H9 (cell line): Measurements from ENCODE around the gene PI16. TPM values are rescaled to one million over a fixed set of nuclear protein-coding genes. Genes with fewer than 3 reads are reported as not detected.

ENCODE experiments used
- DNase-seq: peaks from one replicate; pipeline ENCODE4 v3.0.0-alpha.2; 2017
- H2AFZ ChIP-seq: one replicate; pipeline ENCODE4 v1.6.1; 2013; ENCODE audit warnings: mild to moderate bottlenecking, low read length, control low read depth, moderate library complexity
- H2AK5ac ChIP-seq: 2 replicates; pipeline ENCODE4 v1.6.1; 2013; ENCODE audit warnings: low read length, control low read depth, mixed read lengths; ENCODE audit not compliant: insufficient read length
- H2BK120ac ChIP-seq: one replicate; pipeline ENCODE4 v1.6.1; 2013; ENCODE audit warnings: low read depth, mild to moderate bottlenecking, low read length, control low read depth, inconsistent platforms; ENCODE audit not compliant: poor library complexity, severe bottlenecking
- H2BK12ac ChIP-seq: 2 replicates; pipeline ENCODE4 v1.6.1; 2013; ENCODE audit warnings: low read length, control low read depth, mixed read lengths, low read depth; ENCODE audit not compliant: insufficient read length
- H2BK15ac ChIP-seq: 2 replicates; pipeline ENCODE4 v1.6.1; 2013; ENCODE audit warnings: low read depth, low read length, control low read depth
- H2BK20ac ChIP-seq: one replicate; pipeline ENCODE4 v1.6.1; 2013; ENCODE audit warnings: low read depth, mild to moderate bottlenecking, low read length, control low read depth, inconsistent platforms; ENCODE audit not compliant: poor library complexity, severe bottlenecking
- H2BK5ac ChIP-seq: 2 replicates; pipeline ENCODE4 v1.6.1; 2013; ENCODE audit warnings: low read length, control low read depth, mixed read lengths; ENCODE audit not compliant: insufficient read length
- H3K14ac ChIP-seq: 2 replicates; pipeline ENCODE4 v1.6.1; 2013; ENCODE audit warnings: low read length, control low read depth; ENCODE audit not compliant: insufficient read depth
- H3K18ac ChIP-seq: 2 replicates; pipeline ENCODE4 v1.6.1; 2013; ENCODE audit warnings: low read depth, mild to moderate bottlenecking, mixed read lengths, low read length, control low read depth; ENCODE audit not compliant: insufficient read length
- H3K23ac ChIP-seq: 2 replicates; pipeline ENCODE4 v1.6.1; 2013; ENCODE audit warnings: low read length, control low read depth, mixed read lengths, low read depth; ENCODE audit not compliant: insufficient read length
- H3K23me2 ChIP-seq: 2 replicates; pipeline ENCODE4 v1.6.1; 2013; ENCODE audit warnings: low read depth, mild to moderate bottlenecking, mixed read lengths, low read length, control low read depth; ENCODE audit not compliant: insufficient read length, poor library complexity, severe bottlenecking
- H3K27ac ChIP-seq: 2 replicates; pipeline ENCODE4 v1.5.1; 2013; ENCODE audit warnings: low read length, control low read depth, mixed read lengths, low read depth; ENCODE audit not compliant: insufficient read length
- H3K27me3 ChIP-seq: 2 replicates; pipeline ENCODE4 v1.6.1; 2013; ENCODE audit warnings: low read length, control low read depth, inconsistent platforms; ENCODE audit not compliant: insufficient read depth
- H3K4ac ChIP-seq: 2 replicates; pipeline ENCODE4 v1.6.1; 2013; ENCODE audit warnings: low read depth, mild to moderate bottlenecking, control low read depth, inconsistent platforms, low read length, moderate library complexity
- H3K4me1 ChIP-seq: 2 replicates; pipeline ENCODE4 v1.6.1; 2013; ENCODE audit warnings: low read length, control low read depth, inconsistent platforms; ENCODE audit not compliant: insufficient read depth
- H3K4me2 ChIP-seq: 2 replicates; pipeline ENCODE4 v1.6.1; 2013; ENCODE audit warnings: low read length, control low read depth, mixed read lengths; ENCODE audit not compliant: insufficient read length, insufficient read depth
- H3K56ac ChIP-seq: 2 replicates; pipeline ENCODE4 v1.6.1; 2013; ENCODE audit warnings: low read depth, mild to moderate bottlenecking, mixed read lengths, low read length, control low read depth; ENCODE audit not compliant: insufficient read length
- H3K79me1 ChIP-seq: 2 replicates; pipeline ENCODE4 v1.6.1; 2013; ENCODE audit warnings: low read depth, mild to moderate bottlenecking, moderate library complexity, low read length, control low read depth, inconsistent platforms; ENCODE audit not compliant: insufficient read depth, poor library complexity, severe bottlenecking
- H3K79me2 ChIP-seq: 2 replicates; pipeline ENCODE4 v1.6.1; 2013; ENCODE audit warnings: low read length, control low read depth, inconsistent platforms; ENCODE audit not compliant: insufficient read depth
- H3K9ac ChIP-seq: 2 replicates; pipeline ENCODE4 v1.6.1; 2013; ENCODE audit warnings: low read length, control low read depth, mixed read lengths; ENCODE audit not compliant: insufficient read length; ENCODE audit errors: extremely low read depth
- H3K9me3 ChIP-seq: one replicate; pipeline ENCODE4 v1.6.1; 2013; ENCODE audit warnings: low read depth, low read length, inconsistent platforms; ENCODE audit not compliant: control insufficient read depth
- H3T11ph ChIP-seq: one replicate; pipeline ENCODE4 v1.6.1; 2013; ENCODE audit warnings: mild to moderate bottlenecking, low read length, control low read depth, inconsistent platforms
- H4K20me1 ChIP-seq: one replicate; pipeline ENCODE4 v1.6.1; 2013; ENCODE audit not compliant: control insufficient read depth, insufficient read length, insufficient read depth
- H4K5ac ChIP-seq: 2 replicates; pipeline ENCODE4 v1.6.1; 2013; ENCODE audit warnings: low read depth, mild to moderate bottlenecking, mixed read lengths, low read length, control low read depth; ENCODE audit not compliant: insufficient read length
- H4K8ac ChIP-seq: replicated peaks from 2 replicates; pipeline ENCODE4 v1.6.1; 2013; ENCODE audit warnings: low read length, control low read depth, mixed read lengths, low read depth; ENCODE audit not compliant: insufficient read length
- H4K91ac ChIP-seq: 2 replicates; pipeline ENCODE4 v1.6.1; 2013; ENCODE audit warnings: low read depth, mild to moderate bottlenecking, moderate library complexity, mixed read lengths, low read length, control low read depth; ENCODE audit not compliant: insufficient read length
- H3K27ac Mint-ChIP-seq, 3 experiments: 2 replicates in 2 of 3; 3 replicates in 1 of 3; pipeline ENCODE4 v1.8.0; 2020 to 2021; ENCODE audit warnings: mixed read lengths in 3 of 3, mild to moderate bottlenecking in 1 of 3, moderate library complexity in 1 of 3
- H3K27me3 Mint-ChIP-seq: 2 replicates; pipeline ENCODE4 v1.8.0; 2021; ENCODE audit warnings: low read depth, mild to moderate bottlenecking, moderate library complexity, mixed read lengths
- H3K36me3 Mint-ChIP-seq, 3 experiments: 2 replicates in 2 of 3; 3 replicates in 1 of 3; pipeline ENCODE4 v1.8.0; 2020 to 2021; ENCODE audit warnings: low read depth in 3 of 3, mixed read lengths in 3 of 3; ENCODE audit not compliant: insufficient read depth in 1 of 3
- H3K4me1 Mint-ChIP-seq, 2 experiments: 2 replicates each; pipeline ENCODE4 v1.8.0; 2020; ENCODE audit warnings: mixed read lengths in 2 of 2
- H3K4me3 Mint-ChIP-seq, 2 experiments: 2 replicates in 1 of 2; 3 replicates in 1 of 2; pipeline ENCODE4 v1.8.0; 2020 to 2021; ENCODE audit warnings: mild to moderate bottlenecking in 2 of 2, mixed read lengths in 2 of 2, moderate library complexity in 1 of 2
- H3K9me3 Mint-ChIP-seq, 2 experiments: 2 replicates in 1 of 2; 3 replicates in 1 of 2; pipeline ENCODE4 v1.8.0; 2020; ENCODE audit warnings: mild to moderate bottlenecking in 2 of 2, mixed read lengths in 2 of 2, moderate library complexity in 1 of 2
- WGBS: extraction: QIAGEN DNeasy Blood & Tissue Kit; methylation state at CpG from one replicate; pipeline ENCODE4 v1.1.7; 2013; ENCODE audit warnings: missing lambda C conversion rate, low lambda C conversion rate, mixed read lengths; ENCODE audit not compliant: insufficient read length; ENCODE audit errors: extremely low coverage; 5-methylcytosine and 5-hydroxymethylcytosine counted together
- total RNA-seq: library from RNA; stranded (reverse); gene quantifications from 2 replicates; pipeline ENCODE4 v1.2.1, GENCODE V29; 2021
- TF ChIP-seq, protein P1 (sequence below): fragments of 200-600 bp; sonication (generic); conservative IDR thresholded peaks from 3 replicates; pipeline ENCODE4 v1.8.0; 2021; ENCODE audit warnings: antibody characterized with exemption, mild to moderate bottlenecking

The PI16 gene
- total RNA-seq, 1 experiment from 2014 or later, result not detected

DNA sequence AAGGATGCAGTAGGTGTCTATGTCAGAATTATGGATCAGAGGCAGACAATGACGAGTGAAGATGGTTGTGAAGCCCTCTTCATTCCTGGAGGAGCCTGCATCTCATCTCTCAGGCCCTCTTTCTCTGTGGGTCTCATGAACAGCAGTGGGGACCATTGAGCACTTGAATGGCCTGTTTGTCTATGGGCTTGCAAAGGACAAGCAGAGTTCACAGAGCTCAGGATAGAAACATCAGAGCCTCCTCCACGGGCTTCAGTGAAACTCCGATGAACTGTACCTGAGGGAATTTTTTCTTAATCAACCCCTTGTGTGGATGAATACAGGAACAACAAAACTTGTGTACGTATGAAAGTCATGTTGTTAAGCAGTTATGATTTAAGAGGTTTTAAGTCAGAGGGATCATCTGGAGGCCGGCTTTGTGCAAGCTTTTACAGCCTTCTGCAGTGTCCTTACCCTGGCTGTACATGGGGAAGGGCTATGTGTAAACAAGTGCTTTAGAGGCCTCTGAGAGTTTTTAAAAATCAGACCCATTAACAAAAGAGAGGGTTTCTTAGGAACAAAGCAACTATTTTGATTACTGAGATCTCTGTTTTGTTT, 29.7 kb upstream of the PI16 start:
- WGBS, result no CpG with 5 or more reads among the region's 5 CpGs

More for the DNA sequence above, 29.7 kb upstream of the PI16 start:
- DNase-seq, result no peak
- TF ChIP-seq, protein P1, sequence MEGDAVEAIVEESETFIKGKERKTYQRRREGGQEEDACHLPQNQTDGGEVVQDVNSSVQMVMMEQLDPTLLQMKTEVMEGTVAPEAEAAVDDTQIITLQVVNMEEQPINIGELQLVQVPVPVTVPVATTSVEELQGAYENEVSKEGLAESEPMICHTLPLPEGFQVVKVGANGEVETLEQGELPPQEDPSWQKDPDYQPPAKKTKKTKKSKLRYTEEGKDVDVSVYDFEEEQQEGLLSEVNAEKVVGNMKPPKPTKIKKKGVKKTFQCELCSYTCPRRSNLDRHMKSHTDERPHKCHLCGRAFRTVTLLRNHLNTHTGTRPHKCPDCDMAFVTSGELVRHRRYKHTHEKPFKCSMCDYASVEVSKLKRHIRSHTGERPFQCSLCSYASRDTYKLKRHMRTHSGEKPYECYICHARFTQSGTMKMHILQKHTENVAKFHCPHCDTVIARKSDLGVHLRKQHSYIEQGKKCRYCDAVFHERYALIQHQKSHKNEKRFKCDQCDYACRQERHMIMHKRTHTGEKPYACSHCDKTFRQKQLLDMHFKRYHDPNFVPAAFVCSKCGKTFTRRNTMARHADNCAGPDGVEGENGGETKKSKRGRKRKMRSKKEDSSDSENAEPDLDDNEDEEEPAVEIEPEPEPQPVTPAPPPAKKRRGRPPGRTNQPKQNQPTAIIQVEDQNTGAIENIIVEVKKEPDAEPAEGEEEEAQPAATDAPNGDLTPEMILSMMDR, result no peak
- H3K36me3 Mint-ChIP-seq, result no peaks in the 10 kb centered on the region; a peak in 1 of 7 replicates
- Histone ChIP-seq H4K91ac (no peak overlapping the region), H3K9me3 (no peaks in the 10 kb centered on the region), H2BK5ac (no peak overlapping the region), H3K79me2 (no peaks in the 10 kb centered on the region), H3K56ac (no peak overlapping the region), H3K14ac (no peak overlapping the region), H4K8ac (no peak overlapping the region), H3K4ac (no peak overlapping the region), H3K27me3 (no peaks in the 10 kb centered on the region), H3T11ph (no peak overlapping the region), H2AK5ac (no peak overlapping the region), H3K4me1 (no peaks in the 10 kb centered on the region), H3K23me2 (no peaks in the 10 kb centered on the region), H2AFZ (no peak overlapping the region), H3K23ac (no peak overlapping the region), H4K20me1 (no peaks in the 10 kb centered on the region), H2BK120ac (no peak overlapping the region), H2BK15ac (no peak overlapping the region), H3K27ac (no peak overlapping the region), H2BK20ac (no peak overlapping the region), H3K4me2 (no peak overlapping the region), H3K18ac (no peak overlapping the region), H3K79me1 (no peaks in the 10 kb centered on the region), H2BK12ac (no peak overlapping the region), H3K9ac (no peak overlapping the region), H4K5ac (no peak overlapping the region)
- H3K9me3 Mint-ChIP-seq, result no peaks in the 10 kb centered on the region
- H3K27me3 Mint-ChIP-seq, result no peaks in the 10 kb centered on the region
- peaks cover 2 to 6% of the 10 kb centered on the region in 2 experiments; a peak in 2 of 4 replicates for H3K4me1 Mint-ChIP-seq
- no peak overlapping the region for H3K4me3 Mint-ChIP-seq
- H3K27ac Mint-ChIP-seq, result 0 out of 7 replicates have a peak overlapping the region, but pooled peaks of 2 of the 3 experiments have one; percentile 19 to 44
